ENCODE measurements around the gene ASTN2. TPM values are rescaled to one million over a fixed set of nuclear protein-coding genes. Genes with fewer than 3 reads are reported as not detected.

ASTN2 gene
- total RNA-seq, 1 experiment from 2014 or later = 4.8 TPM

- H3K9me3 ChIP-seq (ENCODE audit: control insufficient read depth in 1 of 2, insufficient read depth in 1 of 2, low read depth in 1 of 2, low read length in 2 of 2) = no peaks in the 10 kb centered on the region
- no peak overlapping the region for H3K4me2 ChIP-seq (ENCODE audit: low read length)
- no peaks in the 10 kb centered on the region for H4K20me1 ChIP-seq (ENCODE audit: insufficient read depth)
- ATAC-seq (no peak), DNase-seq (ENCODE audit: low read depth, low spot score) (no peak)
- no TSS peak for BruUV-seq (replicated peaks)
- H3K4me3 ChIP-seq (replicated peaks in 1 of 2; ENCODE audit: low read depth in 1 of 2, low read length in 2 of 2) = no peak overlapping the region
- H3K27me3 ChIP-seq (ENCODE audit: insufficient read depth, low read length) = peaks cover 4% of the 10 kb centered on the region; the same call in 1 of the 2 replicates
- CTCF ChIA-PET = no interaction called here
- POLR2A ChIA-PET = no interaction called here
- H3K9me2 ChIP-seq (ENCODE audit: insufficient read depth) = no peaks in the 10 kb centered on the region
- TF ChIP-seq ZBTB33 (IDR thresholded peaks at IDR 0.05; ENCODE audit: extremely low read depth, insufficient replicate concordance, low read length) (no peak), POLR2AphosphoS5 (IDR thresholded peaks at IDR 0.05; ENCODE audit: low read depth, low read length) (no peak), ZFX (IDR thresholded peaks at IDR 0.05) (no peak), SIN3A (IDR thresholded peaks at IDR 0.05; ENCODE audit: low read depth) (no peak), MAX (IDR thresholded peaks at IDR 0.05) (no peak), RAD21 (IDR thresholded peaks at IDR 0.05; ENCODE audit: low read depth) (no peak), EGR1 (IDR thresholded peaks at IDR 0.05; ENCODE audit: low read depth) (no peak), ELF1 (IDR thresholded peaks at IDR 0.05; ENCODE audit: borderline replicate concordance, low read depth) (no peak), ZNF274 (IDR thresholded peaks at IDR 0.05; ENCODE audit: low read depth, low read length) (no peak), YY1 (IDR thresholded peaks at IDR 0.05; ENCODE audit: extremely low read depth, insufficient replicate concordance, low read depth, low read length) (no peak), ATF3 (IDR thresholded peaks at IDR 0.05) (no peak), EZH2 (IDR thresholded peaks at IDR 0.05) (no peak), TCF7L2 (IDR thresholded peaks at IDR 0.05; ENCODE audit: borderline replicate concordance, extremely low read depth, insufficient read depth, insufficient read length) (no peak), CTCF (IDR thresholded peaks at IDR 0.05 in 2 of 3, conservative IDR thresholded peaks at IDR 0.05 in 1 of 3; ENCODE audit: borderline replicate concordance in 1 of 3, insufficient read depth in 1 of 3, low read depth in 2 of 3, low read length in 2 of 3) (no peak), JUND (IDR thresholded peaks at IDR 0.05) (no peak), CBX3 (IDR thresholded peaks at IDR 0.05; ENCODE audit: low read depth) (no peak), POLR2A (IDR thresholded peaks at IDR 0.05; ENCODE audit: borderline replicate concordance, extremely low read depth, insufficient read depth, insufficient read length) (no peak), SRF (IDR thresholded peaks at IDR 0.05; ENCODE audit: low read depth) (no peak), FOSL1 (IDR thresholded peaks at IDR 0.05; ENCODE audit: low read depth) (no peak)
- no peaks in the 10 kb centered on the region for H3K36me3 ChIP-seq (ENCODE audit: control insufficient read depth in 1 of 2, insufficient read depth in 2 of 2, low read length in 2 of 2)
- H3K9ac ChIP-seq (ENCODE audit: low read length) = no peak overlapping the region
- intact Hi-C loops (cut with micrococcal nuclease) = no loop called here
- H2AFZ ChIP-seq (ENCODE audit: low read depth, low read length, poor library complexity, severe bottlenecking) = no peak overlapping the region
- H3K27ac ChIP-seq (ENCODE audit: low read depth, low read length) = no peak overlapping the region
- RAD21 ChIA-PET (ENCODE audit: low non-redundant PET in 1 of 2, low total read pairs in 2 of 2, uncharacterized antibody in 2 of 2, unreplicated experiment in 2 of 2) = no interaction called here
- H3K79me2 ChIP-seq (ENCODE audit: insufficient read depth, low read length) = no peaks in the 10 kb centered on the region
- H3K4me1 ChIP-seq (ENCODE audit: control insufficient read depth in 1 of 2, insufficient read depth in 2 of 2, low read length in 2 of 2) = no peaks in the 10 kb centered on the region
Measured at GRCh38 chr9:116937361-116937760, 477.5 kb downstream of the ASTN2 start.
